ENCODE measurements around the gene LRRC7.

- no peak for TF ChIP-seq CTCF (IDR thresholded peaks at IDR 0.05)
- no peak for TF ChIP-seq POLR2A (IDR thresholded peaks at IDR 0.05)
Measured at GRCh38 chr1:70091811-70092210, 524.1 kb downstream of the LRRC7 start.
